H1 (cell line): Measurements from ENCODE around the gene C22orf23. TPM values are rescaled to one million over a fixed set of nuclear protein-coding genes. Genes with fewer than 3 reads are reported as not detected.

Experiments
- GTF2F1 ChIP-seq: IDR thresholded peaks from 2 replicates; pipeline ENCODE4 v1.6.1; 2012; ENCODE audit warnings: low read depth, low read length, improper control_type of control experiment, borderline replicate concordance
- KDM5A ChIP-seq: fragments of 200-600 bp; IDR thresholded peaks from 2 replicates; pipeline ENCODE4 v1.7.1; 2012; ENCODE audit warnings: mild to moderate bottlenecking, low read length, inconsistent platforms, mixed read lengths
- NANOG ChIP-seq: IDR thresholded peaks from 2 replicates; pipeline ENCODE4 v1.6.1; 2011; ENCODE audit warnings: low read length, low read depth, mild to moderate bottlenecking, inconsistent platforms; ENCODE audit not compliant: insufficient read depth, poor library complexity, severe bottlenecking
- RFX5 ChIP-seq: IDR thresholded peaks from 2 replicates; pipeline ENCODE4 v1.6.1; 2011; ENCODE audit warnings: low read depth, low read length, improper control_type of control experiment, borderline replicate concordance
- RNF2 ChIP-seq: fragments of 200-900, 300-1000 bp; sonication (generic); IDR thresholded peaks from 2 replicates; pipeline ENCODE4 v1.7.1; 2016; ENCODE audit warnings: borderline replicate concordance, low read depth, mild to moderate bottlenecking, antibody characterized with exemption, low read length; ENCODE audit not compliant: poor library complexity, severe bottlenecking; ENCODE audit errors: missing control alignments
- SP4 ChIP-seq: IDR thresholded peaks from 2 replicates; pipeline ENCODE4 v1.6.1; 2012; ENCODE audit warnings: low read length, inconsistent platforms
- TBP ChIP-seq: IDR thresholded peaks from 2 replicates; pipeline ENCODE4 v1.6.1; 2011; ENCODE audit warnings: low read depth, low read length, improper control_type of control experiment
- polyA plus RNA-seq, 7 experiments: library from polyadenylated mRNA; depleted of rRNA in 3 of 7; stranded (reverse) in 5 of 7; unstranded in 2 of 7; fragments of >200 nt in 5 of 7; fragments of 200-250 nt in 2 of 7; gene quantifications; 1 replicate in 5 of 7; 2 replicates in 1 of 7; 4 replicates in 1 of 7; pipeline versions ENCODE4 v1.2.1 to v1.2.3, GENCODE V29; 2011 to 2013; ENCODE audit warnings: missing spikeins in 2 of 7, mixed read lengths in 2 of 7
- total RNA-seq: library from RNA; stranded (reverse); fragmentation: NEBNext Ultra II Directional; extraction: Animal tissue kit (Norgen Biotek cat#: 25700); gene quantifications from 2 replicates; pipeline ENCODE4 v1.2.1, GENCODE V29; 2021

C22orf23 gene
- total and polyA plus RNA-seq, 2 of the 8 experiments (the other 6 are each of a cell fraction or from before 2014, with no cell fraction given) = 0.50 to 0.54 TPM

DNA sequence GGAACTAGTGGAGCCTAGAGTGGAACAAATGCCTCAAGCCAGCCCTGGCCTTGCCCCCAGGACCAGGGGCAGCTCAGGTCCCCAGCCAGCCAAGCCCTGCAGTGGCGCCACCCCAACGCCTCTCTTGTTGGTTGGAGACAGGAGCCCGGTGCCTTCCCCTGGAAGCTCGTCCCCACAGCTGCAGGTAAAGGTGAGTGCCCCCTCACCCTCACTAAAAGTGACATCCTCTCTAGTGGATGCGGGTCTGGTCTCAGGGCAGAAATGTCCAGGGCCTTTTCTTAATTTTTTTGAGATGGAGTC lies 25.8 kb downstream of the C22orf23 start (continued):
- no peak for TF ChIP-seq RNF2
- no peak for TF ChIP-seq NANOG
- no peak for TF ChIP-seq TBP
- TF ChIP-seq GTF2F1 = no peak
- no peak for TF ChIP-seq SP4
- no peak for TF ChIP-seq KDM5A
- no peak for TF ChIP-seq RFX5
